Activated naive CD8-positive, alpha-beta T cell treated with anti-CD3 and anti-CD28 coated beads for 36 hours (primary cell): ENCODE measurements around the gene NET1. TPM values are rescaled to one million over a fixed set of nuclear protein-coding genes. Genes with fewer than 3 reads are reported as not detected.

Experiments used
- DNase-seq: peaks from one replicate; pipeline ENCODE4 v3.0.0; 2021
- H3K27ac Mint-ChIP-seq: one replicate; pipeline ENCODE4 v1.8.0; 2022; ENCODE audit warnings: mild to moderate bottlenecking, moderate library complexity, mixed read lengths
- H3K27me3 Mint-ChIP-seq: one replicate; pipeline ENCODE4 v1.8.0; 2022; ENCODE audit warnings: mild to moderate bottlenecking, mixed read lengths
- H3K36me3 Mint-ChIP-seq: one replicate; pipeline ENCODE4 v1.8.0; 2021; ENCODE audit warnings: mild to moderate bottlenecking, mixed read lengths
- H3K4me1 Mint-ChIP-seq: one replicate; pipeline ENCODE4 v1.8.0; 2021; ENCODE audit warnings: mixed read lengths
- H3K4me3 Mint-ChIP-seq: one replicate; pipeline ENCODE4 v1.8.0; 2022; ENCODE audit warnings: mild to moderate bottlenecking, moderate library complexity, mixed read lengths
- H3K9me3 Mint-ChIP-seq: one replicate; pipeline ENCODE4 v1.8.0; 2022; ENCODE audit warnings: mixed read lengths
- total RNA-seq, 2 experiments: library from RNA; stranded (reverse); gene quantifications; one replicate each; pipeline ENCODE4 v1.2.3, GENCODE V29; 2021

Gene NET1
- total RNA-seq, 2 experiments from 2014 or later = 30.6 to 30.7 TPM

- Mint-ChIP-seq H3K27me3 (no peaks in the 10 kb centered on the region), H3K9me3 (no peaks in the 10 kb centered on the region), H3K4me3 (no peak overlapping the region), H3K4me1 (no peaks in the 10 kb centered on the region), H3K27ac (no peak overlapping the region), H3K36me3 (no peaks in the 10 kb centered on the region)
- no peak for DNase-seq
Measured at GRCh38 chr10:5502061-5502521, 89.7 kb downstream of the NET1 start.

GRCh38 chr10:5502571-5503476 lies 90.5 kb downstream of the NET1 start:
- DNase-seq = no peak
- no peaks in the 10 kb centered on the region for H3K9me3 Mint-ChIP-seq
- no peak overlapping the region for H3K27ac Mint-ChIP-seq

GRCh38 chr10:5503477-5503835 lies 91.1 kb downstream of the NET1 start:
- Mint-ChIP-seq H3K27ac (no peak overlapping the region), H3K4me3 (no peak overlapping the region), H3K9me3 (no peaks in the 10 kb centered on the region), H3K4me1 (no peaks in the 10 kb centered on the region), H3K36me3 (no peaks in the 10 kb centered on the region), H3K27me3 (no peaks in the 10 kb centered on the region)
- no peak for DNase-seq

More at GRCh38 chr10:5502571-5503476, 90.5 kb downstream of the NET1 start:
- H3K4me3 Mint-ChIP-seq = no peak overlapping the region
- no peaks in the 10 kb centered on the region for H3K36me3 Mint-ChIP-seq
- no peaks in the 10 kb centered on the region for H3K4me1 Mint-ChIP-seq
- H3K27me3 Mint-ChIP-seq = no peaks in the 10 kb centered on the region

- Mint-ChIP-seq H3K4me1 (no peaks in the 10 kb centered on the region), H3K36me3 (no peaks in the 10 kb centered on the region), H3K27ac (no peak overlapping the region), H3K27me3 (no peaks in the 10 kb centered on the region), H3K4me3 (no peak overlapping the region), H3K9me3 (no peaks in the 10 kb centered on the region)
- DNase-seq = no peak
Measured at GRCh38 chr10:5504146-5505072, 92.1 kb downstream of the NET1 start.

- H3K36me3 Mint-ChIP-seq = no peaks in the 10 kb centered on the region
- H3K27ac Mint-ChIP-seq = no peak overlapping the region
- no peak overlapping the region for H3K4me3 Mint-ChIP-seq
- H3K9me3 Mint-ChIP-seq = no peaks in the 10 kb centered on the region
- no peaks in the 10 kb centered on the region for H3K27me3 Mint-ChIP-seq
- no peak for DNase-seq
- no peaks in the 10 kb centered on the region for H3K4me1 Mint-ChIP-seq
Measured at GRCh38 chr10:5506246-5506645, 93.9 kb downstream of the NET1 start.

GRCh38 chr10:5506751-5507648 lies 94.6 kb downstream of the NET1 start:
- DNase-seq = no peak
- no peaks in the 10 kb centered on the region for H3K9me3 Mint-ChIP-seq
- H3K36me3 Mint-ChIP-seq = no peaks in the 10 kb centered on the region
- H3K27me3 Mint-ChIP-seq = no peaks in the 10 kb centered on the region
- no peaks in the 10 kb centered on the region for H3K4me1 Mint-ChIP-seq
- no peak overlapping the region for H3K27ac Mint-ChIP-seq
- no peak overlapping the region for H3K4me3 Mint-ChIP-seq

GRCh38 chr10:5507649-5508131 lies 95.3 kb downstream of the NET1 start:
- no peaks in the 10 kb centered on the region for H3K9me3 Mint-ChIP-seq
- H3K4me1 Mint-ChIP-seq = no peaks in the 10 kb centered on the region
- no peak overlapping the region for H3K27ac Mint-ChIP-seq
- no peak overlapping the region for H3K4me3 Mint-ChIP-seq
- DNase-seq = no peak
- no peaks in the 10 kb centered on the region for H3K27me3 Mint-ChIP-seq
- H3K36me3 Mint-ChIP-seq = no peaks in the 10 kb centered on the region

GRCh38 chr10:5508161-5508604 lies 95.8 kb downstream of the NET1 start:
- Mint-ChIP-seq H3K27me3 (no peaks in the 10 kb centered on the region), H3K4me1 (peaks cover 5% of the 10 kb centered on the region), H3K36me3 (no peaks in the 10 kb centered on the region), H3K9me3 (no peaks in the 10 kb centered on the region), H3K27ac (no peak overlapping the region), H3K4me3 (no peak overlapping the region)
- no peak for DNase-seq

Other genes starting within 250 kb of the NET1 start
- gene AKR1C8, start 227.4 kb upstream of the NET1 start, total RNA-seq = under 1 TPM in 1 of 2 experiments, not detected in 1; 0.22 TPM
- gene AKR1C4, start 215.7 kb upstream of the NET1 start, total RNA-seq = not detected
- not detected for gene UCN3, start 47.6 kb upstream of the NET1 start, total RNA-seq
- gene TUBAL3, start 7.7 kb upstream of the NET1 start, total RNA-seq = not detected
- not detected for gene CALML5, start 87.0 kb downstream of the NET1 start, total RNA-seq
- not detected for gene CALML3, start 112.4 kb downstream of the NET1 start, total RNA-seq